Measurements from ENCODE around the gene MYBPC3.

Gene MYBPC3

DNA sequence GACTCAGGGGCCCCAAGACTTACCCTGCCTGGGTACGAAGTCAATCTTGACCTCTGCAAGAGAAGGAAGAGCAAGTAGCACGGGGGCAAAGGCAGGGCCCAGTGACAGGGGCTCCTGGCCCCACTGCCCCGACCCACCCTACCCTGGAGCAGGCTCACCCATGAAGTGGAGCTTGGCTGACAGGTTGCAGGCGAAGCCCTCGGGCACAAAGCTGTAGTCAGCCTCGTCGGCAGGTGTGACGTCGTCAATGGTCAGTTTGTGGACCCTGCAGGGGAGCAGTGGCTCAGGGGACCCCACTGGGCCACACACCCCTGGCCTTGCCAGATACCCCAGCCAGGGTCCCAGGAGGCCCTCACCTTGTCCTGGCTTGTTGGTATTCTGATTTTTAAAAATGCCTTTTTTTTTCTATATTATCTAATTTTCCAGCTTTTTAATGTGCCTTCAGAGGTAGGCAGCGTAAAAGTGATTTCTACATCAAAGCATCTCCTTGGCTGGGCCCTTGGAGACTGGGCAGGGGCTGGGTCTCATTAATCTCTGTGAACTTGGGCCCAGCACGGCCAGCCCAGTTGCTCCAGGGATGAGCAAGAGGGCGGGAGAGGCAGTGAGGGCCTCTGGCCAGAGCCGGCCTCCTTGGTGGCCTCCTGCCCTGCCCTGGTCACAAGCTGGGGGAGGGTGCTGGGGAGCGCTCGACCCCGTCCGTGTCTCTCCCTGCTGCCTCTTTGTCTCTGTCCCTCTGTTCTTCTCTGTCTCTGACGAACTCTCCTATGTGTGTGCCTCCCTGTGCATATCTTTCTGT lies 11.3 kb downstream of the MYBPC3 start:
- H3K27ac ChIP-seq (ENCODE audit: low read length): no peak overlapping the region
- H3K9me3 ChIP-seq (ENCODE audit: insufficient read depth, low read length, severe bottlenecking): no peaks in the 10 kb centered on the region
- ATAC-seq (ENCODE audit: insufficient read depth, low read depth): no peak
- no peak overlapping the region for H3K9ac ChIP-seq (ENCODE audit: low read depth, low read length)
- H3K4me2 ChIP-seq (ENCODE audit: insufficient read depth, low read length): no peak overlapping the region
- H2AFZ ChIP-seq (ENCODE audit: low read depth, low read length): no peak overlapping the region
- H3K36me3 ChIP-seq (ENCODE audit: insufficient read depth, low read length): no peaks in the 10 kb centered on the region
- no peaks in the 10 kb centered on the region for H3K27me3 ChIP-seq (ENCODE audit: insufficient read depth, low read length, poor library complexity)
- H3K4me1 ChIP-seq (ENCODE audit: insufficient read depth, low read length): no peaks in the 10 kb centered on the region
- no peaks in the 10 kb centered on the region for H3K79me2 ChIP-seq (ENCODE audit: insufficient read depth, low read length)
- H4K20me1 ChIP-seq (ENCODE audit: insufficient read depth, low read length): no peaks in the 10 kb centered on the region
- H3K4me3 ChIP-seq (ENCODE audit: low read depth in 1 of 2, low read length in 2 of 2): no peak overlapping the region
- TF ChIP-seq, protein P1, sequence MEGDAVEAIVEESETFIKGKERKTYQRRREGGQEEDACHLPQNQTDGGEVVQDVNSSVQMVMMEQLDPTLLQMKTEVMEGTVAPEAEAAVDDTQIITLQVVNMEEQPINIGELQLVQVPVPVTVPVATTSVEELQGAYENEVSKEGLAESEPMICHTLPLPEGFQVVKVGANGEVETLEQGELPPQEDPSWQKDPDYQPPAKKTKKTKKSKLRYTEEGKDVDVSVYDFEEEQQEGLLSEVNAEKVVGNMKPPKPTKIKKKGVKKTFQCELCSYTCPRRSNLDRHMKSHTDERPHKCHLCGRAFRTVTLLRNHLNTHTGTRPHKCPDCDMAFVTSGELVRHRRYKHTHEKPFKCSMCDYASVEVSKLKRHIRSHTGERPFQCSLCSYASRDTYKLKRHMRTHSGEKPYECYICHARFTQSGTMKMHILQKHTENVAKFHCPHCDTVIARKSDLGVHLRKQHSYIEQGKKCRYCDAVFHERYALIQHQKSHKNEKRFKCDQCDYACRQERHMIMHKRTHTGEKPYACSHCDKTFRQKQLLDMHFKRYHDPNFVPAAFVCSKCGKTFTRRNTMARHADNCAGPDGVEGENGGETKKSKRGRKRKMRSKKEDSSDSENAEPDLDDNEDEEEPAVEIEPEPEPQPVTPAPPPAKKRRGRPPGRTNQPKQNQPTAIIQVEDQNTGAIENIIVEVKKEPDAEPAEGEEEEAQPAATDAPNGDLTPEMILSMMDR (IDR thresholded peaks at IDR 0.05; ENCODE audit: borderline replicate concordance, extremely low read depth, low read length, poor library complexity, severe bottlenecking): no peak
- TF ChIP-seq EZH2 (IDR thresholded peaks at IDR 0.05; ENCODE audit: borderline replicate concordance, low read depth, low read length, severe bottlenecking): no peak
- no peak for DNase-seq

DNA sequence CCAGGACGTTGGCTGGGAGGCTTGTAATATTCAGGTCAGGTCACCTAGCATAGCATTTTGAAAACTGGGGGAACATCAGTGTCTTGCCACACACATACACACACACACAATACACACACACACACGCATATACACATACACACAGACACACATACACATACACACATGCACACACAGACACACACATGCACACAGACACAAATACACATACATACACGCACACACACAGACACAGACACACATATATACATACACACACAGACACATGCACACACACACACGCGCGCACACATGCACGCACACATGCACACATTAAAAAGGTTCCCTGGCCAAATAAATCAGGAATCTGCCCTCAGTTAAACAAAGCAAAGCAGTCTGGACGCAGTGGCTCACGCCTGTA lies 12.5 kb downstream of the MYBPC3 start:
- no peaks in the 10 kb centered on the region for H3K9me3 ChIP-seq (ENCODE audit: insufficient read depth, low read length, severe bottlenecking)
- no peaks in the 10 kb centered on the region for H3K79me2 ChIP-seq (ENCODE audit: insufficient read depth, low read length)
- H3K27ac ChIP-seq (ENCODE audit: low read length): no peak overlapping the region
- H3K4me1 ChIP-seq (ENCODE audit: insufficient read depth, low read length): no peaks in the 10 kb centered on the region
- H3K27me3 ChIP-seq (ENCODE audit: insufficient read depth, low read length, poor library complexity): no peaks in the 10 kb centered on the region
- ATAC-seq (ENCODE audit: insufficient read depth, low read depth): no peak
- no peak overlapping the region for H3K9ac ChIP-seq (ENCODE audit: low read depth, low read length)
- H3K36me3 ChIP-seq (ENCODE audit: insufficient read depth, low read length): no peaks in the 10 kb centered on the region
- no peaks in the 10 kb centered on the region for H4K20me1 ChIP-seq (ENCODE audit: insufficient read depth, low read length)
- H3K4me3 ChIP-seq (ENCODE audit: low read depth in 1 of 2, low read length in 2 of 2): no peak overlapping the region
- no peak overlapping the region for H3K4me2 ChIP-seq (ENCODE audit: insufficient read depth, low read length)
- no peak for TF ChIP-seq EZH2 (IDR thresholded peaks at IDR 0.05; ENCODE audit: borderline replicate concordance, low read depth, low read length, severe bottlenecking)
- TF ChIP-seq, protein P1 (IDR thresholded peaks at IDR 0.05; ENCODE audit: borderline replicate concordance, extremely low read depth, low read length, poor library complexity, severe bottlenecking): no peak
- no peak overlapping the region for H2AFZ ChIP-seq (ENCODE audit: low read depth, low read length)
- no peak for DNase-seq

DNA sequence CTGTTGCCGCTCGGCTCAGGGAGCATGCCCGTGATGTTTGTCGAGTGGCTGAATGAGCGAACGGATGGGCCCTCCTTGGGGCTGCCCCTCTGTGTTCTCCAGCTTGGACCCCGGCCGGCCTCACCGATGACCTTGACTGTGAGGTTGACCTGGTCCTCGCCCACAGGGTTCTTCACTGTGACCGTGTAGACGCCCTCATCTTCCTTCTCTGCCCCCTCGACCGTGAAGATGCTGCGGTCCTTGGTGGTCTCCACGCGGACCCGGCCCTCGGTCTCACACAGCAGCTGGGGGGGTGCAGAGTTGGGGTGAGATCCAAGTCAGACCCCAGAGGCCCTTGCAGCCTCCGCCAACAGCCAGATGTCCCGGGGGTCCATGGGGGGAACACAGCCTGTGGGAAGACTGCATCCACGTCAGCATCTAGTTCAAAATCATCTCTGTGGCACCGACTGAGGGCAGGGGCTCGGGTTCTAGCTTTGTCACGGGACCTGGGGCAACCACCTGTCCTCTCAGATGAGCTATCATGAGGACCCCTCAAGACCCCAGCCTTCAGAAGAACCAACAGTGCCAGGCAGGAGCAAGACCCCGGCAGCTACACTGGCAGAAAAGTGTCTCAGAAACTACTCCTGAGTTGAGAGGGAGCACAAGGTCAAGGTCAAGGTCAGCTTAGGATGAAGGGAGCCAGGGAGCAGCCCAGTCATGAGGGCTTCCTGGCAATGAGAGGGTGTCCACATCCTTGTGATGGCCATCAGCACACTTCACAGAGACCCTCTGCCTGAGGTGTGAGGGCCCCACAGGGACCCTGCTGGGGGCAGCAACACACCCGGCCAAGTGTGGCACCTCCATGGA lies 13.9 kb downstream of the MYBPC3 start:
- Histone ChIP-seq H3K9ac (ENCODE audit: low read depth, low read length) (no peak overlapping the region), H3K79me2 (ENCODE audit: insufficient read depth, low read length) (no peaks in the 10 kb centered on the region), H3K36me3 (ENCODE audit: insufficient read depth, low read length) (no peaks in the 10 kb centered on the region), H3K4me1 (ENCODE audit: insufficient read depth, low read length) (no peaks in the 10 kb centered on the region), H3K9me3 (ENCODE audit: insufficient read depth, low read length, severe bottlenecking) (no peaks in the 10 kb centered on the region), H2AFZ (ENCODE audit: low read depth, low read length) (no peak overlapping the region), H3K4me3 (ENCODE audit: low read depth in 1 of 2, low read length in 2 of 2) (no peak overlapping the region), H3K27ac (ENCODE audit: low read length) (no peak overlapping the region), H3K4me2 (ENCODE audit: insufficient read depth, low read length) (no peak overlapping the region), H4K20me1 (ENCODE audit: insufficient read depth, low read length) (no peaks in the 10 kb centered on the region), H3K27me3 (ENCODE audit: insufficient read depth, low read length, poor library complexity) (no peaks in the 10 kb centered on the region)
- no peak for ATAC-seq (ENCODE audit: insufficient read depth, low read depth)
- no peak for TF ChIP-seq EZH2 (IDR thresholded peaks at IDR 0.05; ENCODE audit: borderline replicate concordance, low read depth, low read length, severe bottlenecking)
- TF ChIP-seq, protein P1 (IDR thresholded peaks at IDR 0.05; ENCODE audit: borderline replicate concordance, extremely low read depth, low read length, poor library complexity, severe bottlenecking): no peak
- DNase-seq: no peak

Data from DND-41 (cell line).